ENCODE results near the gene PRDM16. TPM values are rescaled to one million over a fixed set of nuclear protein-coding genes. Genes with fewer than 3 reads are reported as not detected.

The PRDM16 gene
- total and polyA plus RNA-seq, 2 donors (not counting 1 experiment from before 2014, with no cell fraction given), result 0.03 to 0.12 TPM

GRCh38 chr1:3351449-3352298 lies 282.7 kb downstream of the PRDM16 start:
- Histone ChIP-seq H3K27ac (ENCODE audit: low read length in 2 of 2) (no peak overlapping the region), H3K4me2 (replicated peaks; ENCODE audit: low read depth, low read length, poor library complexity, severe bottlenecking) (no peak overlapping the region), H3K4me1 (ENCODE audit: control insufficient read depth in 2 of 2, insufficient read depth in 2 of 2, low read length in 2 of 2) (no peaks in the 10 kb centered on the region), H3K9ac (ENCODE audit: low read length) (no peak overlapping the region), H3K27me3 (replicated peaks in 1 of 4; ENCODE audit: control extremely low read depth in 1 of 4, control insufficient read depth in 3 of 4, insufficient read depth in 4 of 4, low read length in 3 of 4) (peaks cover 0 to 4% (median 0%) of the 10 kb centered on the region in 4 experiments), H4K20me1 (ENCODE audit: control insufficient read depth, insufficient read depth, low read length, poor library complexity, severe bottlenecking) (no peaks in the 10 kb centered on the region), H3K36me3 (replicated peaks in 1 of 2; ENCODE audit: control extremely low read depth in 1 of 2, control insufficient read depth in 1 of 2, extremely low read depth in 1 of 2, insufficient read depth in 2 of 2, low read length in 1 of 2) (no peaks in the 10 kb centered on the region), H3K9me3 (ENCODE audit: control extremely low read depth in 1 of 3, control insufficient read depth in 2 of 3, insufficient read depth in 1 of 3, low read length in 2 of 3) (peaks cover 0 to 8% (median 0%) of the 10 kb centered on the region in 3 donors), H3K79me2 (ENCODE audit: control insufficient read depth, insufficient read depth, low read length) (no peaks in the 10 kb centered on the region), H3K4me3 (ENCODE audit: control extremely low read depth in 1 of 5, extremely low read depth in 1 of 5, insufficient read depth in 1 of 5, low read depth in 2 of 5, low read length in 4 of 5) (no peak overlapping the region), H2AFZ (ENCODE audit: insufficient read depth, low read depth, low read length, poor library complexity, severe bottlenecking) (no peak overlapping the region)
- Mint-ChIP-seq H3K9me3 (ENCODE audit: insufficient read depth) (no peaks in the 10 kb centered on the region), H3K27me3 (peaks cover 4% of the 10 kb centered on the region), H3K4me3 (no peak overlapping the region), H3K4me1 (no peaks in the 10 kb centered on the region), H3K27ac (no peak overlapping the region)
- POLR2A ChIA-PET, result no interaction called here
- CTCF ChIA-PET, result no interaction called here
- DNase-seq (no peak), ATAC-seq (ENCODE audit: low read depth) (no peak)
- no peak for TF ChIP-seq CTCF (IDR thresholded peaks at IDR 0.05)
- intact Hi-C loops (cut with micrococcal nuclease), result no loop called here
- WGBS (ENCODE audit: insufficient coverage), result 53% methylated on average over 9 of the region's 11 CpGs

GRCh38 chr1:3352299-3352951 lies 283.4 kb downstream of the PRDM16 start:
- TF ChIP-seq CTCF (IDR thresholded peaks at IDR 0.05) (no peak), EZH2 (IDR thresholded peaks at IDR 0.05; ENCODE audit: borderline replicate concordance, insufficient read depth, low read depth, low read length, poor library complexity, severe bottlenecking) (no peak)
- no peak overlapping the region for H3K4me3 Mint-ChIP-seq
- peaks cover 4% of the 10 kb centered on the region for H3K27me3 Mint-ChIP-seq
- Histone ChIP-seq H3K27me3 (replicated peaks in 1 of 4; ENCODE audit: control extremely low read depth in 1 of 4, control insufficient read depth in 3 of 4, insufficient read depth in 4 of 4, low read length in 3 of 4) (peaks cover 0 to 4% (median 0%) of the 10 kb centered on the region in 4 experiments), H3K4me2 (replicated peaks; ENCODE audit: low read depth, low read length, poor library complexity, severe bottlenecking) (no peak overlapping the region), H3K27ac (ENCODE audit: low read length in 2 of 2) (no peak overlapping the region), H3K9me3 (ENCODE audit: control extremely low read depth in 1 of 3, control insufficient read depth in 2 of 3, insufficient read depth in 1 of 3, low read length in 2 of 3) (peaks cover 0 to 4% (median 0%) of the 10 kb centered on the region in 3 donors), H3K4me3 (ENCODE audit: control extremely low read depth in 1 of 5, extremely low read depth in 1 of 5, insufficient read depth in 1 of 5, low read depth in 2 of 5, low read length in 4 of 5) (no peak overlapping the region), H2AFZ (ENCODE audit: insufficient read depth, low read depth, low read length, poor library complexity, severe bottlenecking) (no peak overlapping the region), H3K4me1 (ENCODE audit: control insufficient read depth in 2 of 2, insufficient read depth in 2 of 2, low read length in 2 of 2) (no peaks in the 10 kb centered on the region), H3K9ac (ENCODE audit: low read length) (no peak overlapping the region), H3K79me2 (ENCODE audit: control insufficient read depth, insufficient read depth, low read length) (no peaks in the 10 kb centered on the region), H3K36me3 (replicated peaks in 1 of 2; ENCODE audit: control extremely low read depth in 1 of 2, control insufficient read depth in 1 of 2, extremely low read depth in 1 of 2, insufficient read depth in 2 of 2, low read length in 1 of 2) (no peaks in the 10 kb centered on the region), H4K20me1 (ENCODE audit: control insufficient read depth, insufficient read depth, low read length, poor library complexity, severe bottlenecking) (no peaks in the 10 kb centered on the region)
- WGBS (ENCODE audit: insufficient coverage), result 63% methylated on average over 22 of the region's 30 CpGs
- intact Hi-C loops (cut with micrococcal nuclease), result no loop called here
- ChIA-PET POLR2A (no interaction called here), CTCF (no interaction called here)
- H3K9me3 Mint-ChIP-seq (ENCODE audit: insufficient read depth), result no peaks in the 10 kb centered on the region
- DNase-seq (no peak), ATAC-seq (ENCODE audit: low read depth) (no peak)
- H3K27ac Mint-ChIP-seq, result no peak overlapping the region
- no peaks in the 10 kb centered on the region for H3K4me1 Mint-ChIP-seq
